ENCODE results near the gene ASB16. TPM values are rescaled to one million over a fixed set of nuclear protein-coding genes. Genes with fewer than 3 reads are reported as not detected.

The ASB16 gene
- total and polyA plus RNA-seq, 3 donors from 2014 or later = 0.86 to 5.7 (median 2.5) TPM

DNA sequence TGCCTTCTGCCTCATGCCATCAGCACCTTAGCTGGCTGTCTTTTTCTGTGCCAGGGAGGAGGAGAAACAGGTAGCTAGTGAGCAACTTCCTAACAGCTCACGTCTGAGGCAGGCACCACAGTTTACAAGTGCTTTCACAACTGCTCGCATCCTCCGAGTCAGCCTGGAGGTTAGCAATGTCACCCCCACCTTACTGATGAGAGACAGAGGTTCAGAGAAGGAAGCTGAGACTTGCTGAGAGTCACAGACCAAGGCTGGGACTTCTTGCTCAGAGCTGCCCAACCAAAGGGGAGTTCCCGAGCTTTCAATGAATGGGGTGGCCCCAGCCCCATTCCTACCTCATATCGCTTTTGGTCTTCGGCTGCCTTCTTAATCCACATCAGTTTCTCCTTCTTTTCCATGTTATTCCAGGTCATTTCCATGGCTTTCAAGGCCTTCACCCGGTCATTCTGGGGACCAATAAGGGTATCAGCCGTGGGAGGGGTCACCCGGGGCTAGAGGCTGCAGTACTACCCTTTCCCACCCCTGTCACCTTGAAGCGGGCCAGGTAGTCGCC lies 39.4 kb downstream of the ASB16 start:
- intact Hi-C loops (cut with DNase I; ENCODE audit: low total_unique reads) = no loop called here
- peaks cover 23% of the 10 kb centered on the region for H3K4me1 ChIP-seq
- H3K9me3 ChIP-seq = no peaks in the 10 kb centered on the region
- TF ChIP-seq POLR2A (IDR thresholded peaks at IDR 0.05) = no peak
- TF ChIP-seq, protein P1, sequence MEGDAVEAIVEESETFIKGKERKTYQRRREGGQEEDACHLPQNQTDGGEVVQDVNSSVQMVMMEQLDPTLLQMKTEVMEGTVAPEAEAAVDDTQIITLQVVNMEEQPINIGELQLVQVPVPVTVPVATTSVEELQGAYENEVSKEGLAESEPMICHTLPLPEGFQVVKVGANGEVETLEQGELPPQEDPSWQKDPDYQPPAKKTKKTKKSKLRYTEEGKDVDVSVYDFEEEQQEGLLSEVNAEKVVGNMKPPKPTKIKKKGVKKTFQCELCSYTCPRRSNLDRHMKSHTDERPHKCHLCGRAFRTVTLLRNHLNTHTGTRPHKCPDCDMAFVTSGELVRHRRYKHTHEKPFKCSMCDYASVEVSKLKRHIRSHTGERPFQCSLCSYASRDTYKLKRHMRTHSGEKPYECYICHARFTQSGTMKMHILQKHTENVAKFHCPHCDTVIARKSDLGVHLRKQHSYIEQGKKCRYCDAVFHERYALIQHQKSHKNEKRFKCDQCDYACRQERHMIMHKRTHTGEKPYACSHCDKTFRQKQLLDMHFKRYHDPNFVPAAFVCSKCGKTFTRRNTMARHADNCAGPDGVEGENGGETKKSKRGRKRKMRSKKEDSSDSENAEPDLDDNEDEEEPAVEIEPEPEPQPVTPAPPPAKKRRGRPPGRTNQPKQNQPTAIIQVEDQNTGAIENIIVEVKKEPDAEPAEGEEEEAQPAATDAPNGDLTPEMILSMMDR (IDR thresholded peaks at IDR 0.05) = no peak
- H3K27ac ChIP-seq = peak overlapping the region; percentile 55 to 60
- no peak for DNase-seq
- H3K4me3 ChIP-seq = peak overlapping the region in 1 of 2 donors; percentile 31
- H3K27me3 ChIP-seq = no peaks in the 10 kb centered on the region
- 47 to 62% methylated on average over 11 of the region's 11 CpGs for WGBS, 2 donors
- H3K36me3 ChIP-seq (ENCODE audit: low read depth, missing control alignments) = peaks cover 5% of the 10 kb centered on the region

DNA sequence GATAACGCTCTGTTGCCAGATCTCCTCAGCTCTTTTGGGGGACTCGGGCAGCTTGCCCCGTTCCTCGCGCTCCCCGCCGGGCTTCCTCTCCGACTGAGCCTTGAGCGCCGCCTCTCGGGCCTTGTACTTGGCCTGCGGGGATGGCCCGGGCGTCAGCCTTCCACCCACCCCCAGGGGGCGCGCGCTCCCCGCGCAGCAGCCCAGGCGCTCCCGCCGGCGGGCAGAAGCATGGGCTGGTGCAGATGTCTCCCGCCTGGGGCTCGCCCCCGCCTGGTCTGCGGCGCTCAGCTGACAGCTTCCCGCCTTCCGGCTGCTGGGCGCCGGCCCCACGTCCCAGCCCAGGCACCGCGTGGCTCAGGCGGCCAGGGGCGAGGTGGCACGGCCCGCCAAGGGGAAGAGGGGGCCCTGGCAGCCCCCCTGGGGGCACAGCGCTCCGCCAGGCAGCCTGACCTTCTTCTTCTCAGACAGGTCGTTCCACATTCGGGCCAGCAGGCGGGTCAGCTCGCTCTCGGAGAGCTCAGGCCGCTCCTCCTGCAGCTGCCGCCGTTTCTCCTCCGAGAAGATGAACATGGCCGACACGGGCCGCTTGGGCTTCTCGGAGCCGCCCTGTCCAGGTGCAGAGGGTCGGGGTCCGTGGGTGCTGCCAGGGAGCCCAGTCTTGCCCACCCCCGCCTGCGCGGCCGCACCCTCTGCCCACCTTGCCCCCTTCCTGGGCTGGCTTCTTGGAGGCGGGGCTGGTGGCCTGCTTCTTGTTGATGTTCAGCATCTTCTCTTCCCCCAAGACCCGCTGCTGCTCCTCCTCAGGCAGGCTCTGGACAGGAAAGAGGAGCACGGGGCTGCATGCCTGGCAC lies 40.1 kb downstream of the ASB16 start:
- Histone ChIP-seq H3K36me3 (ENCODE audit: low read depth, missing control alignments) (peaks cover 5% of the 10 kb centered on the region), H3K27me3 (no peaks in the 10 kb centered on the region), H3K4me1 (peaks cover 23% of the 10 kb centered on the region), H3K9me3 (no peaks in the 10 kb centered on the region), H3K27ac (peak overlapping the region; percentile 55 to 68), H3K4me3 (peak overlapping the region in 1 of 2 donors; percentile 31)
- TF ChIP-seq POLR2A (IDR thresholded peaks at IDR 0.05) = no peak
- TF ChIP-seq, protein P1 (IDR thresholded peaks at IDR 0.05) = peak; percentile 95 to 99 (median 99)
- intact Hi-C loops (cut with DNase I; ENCODE audit: low total_unique reads) = no loop called here
- WGBS, 2 donors = 20 to 41% methylated on average over 3 to 52 of the region's 64 CpGs
- peak; percentile 92 for DNase-seq

DNA sequence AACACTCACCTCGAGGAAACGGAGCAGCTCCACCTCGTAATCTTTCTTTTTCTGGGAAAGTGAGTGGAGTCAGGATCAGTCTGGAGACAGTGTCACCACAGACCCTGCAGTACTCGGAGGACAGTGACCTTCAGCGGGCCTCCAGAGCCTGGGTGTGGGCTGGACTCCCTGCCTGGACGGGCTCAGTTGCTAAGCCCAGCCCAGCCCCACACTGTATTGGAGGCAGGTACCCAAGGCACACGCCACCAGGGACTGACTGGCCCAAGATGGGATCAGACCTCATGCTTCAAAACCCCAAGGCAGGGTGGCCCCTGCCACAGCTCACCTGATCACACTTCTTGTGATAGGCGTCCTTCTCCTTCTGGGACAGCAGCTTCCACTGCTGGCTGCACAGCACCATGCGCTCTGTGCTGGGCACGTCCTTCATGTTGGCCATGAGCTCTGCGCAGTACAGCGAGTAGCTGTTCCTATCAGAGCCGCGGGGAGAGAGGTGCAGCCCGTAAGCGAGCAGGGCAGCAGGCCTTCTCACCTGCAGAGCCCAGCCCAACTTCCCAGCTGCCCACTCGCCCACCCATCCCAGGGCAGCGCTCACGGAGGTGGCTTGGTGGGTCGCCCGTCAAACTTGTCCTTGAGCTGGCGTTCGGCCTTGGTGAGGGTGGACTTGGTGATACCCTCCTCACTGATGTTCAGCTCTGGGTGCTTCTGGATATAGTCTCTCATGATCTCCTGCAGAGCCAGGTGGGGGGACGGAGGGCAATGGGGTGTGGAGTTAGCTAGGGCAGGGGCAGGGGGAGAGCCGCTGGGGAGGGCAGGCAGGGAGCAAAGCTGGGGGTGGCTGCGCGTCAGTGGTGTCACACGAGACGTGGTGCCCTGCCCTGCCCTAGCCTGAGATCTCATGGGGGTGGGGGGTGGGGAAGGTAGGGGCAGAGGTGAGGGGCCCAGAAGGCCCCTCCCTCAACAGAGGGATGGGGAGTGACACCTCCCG lies 41.1 kb downstream of the ASB16 start:
- Histone ChIP-seq H3K4me3 (no peak overlapping the region), H3K4me1 (peaks cover 23% of the 10 kb centered on the region), H3K9me3 (no peaks in the 10 kb centered on the region), H3K36me3 (ENCODE audit: low read depth, missing control alignments) (peaks cover 5% of the 10 kb centered on the region), H3K27me3 (no peaks in the 10 kb centered on the region), H3K27ac (no peak overlapping the region)
- TF ChIP-seq POLR2A (IDR thresholded peaks at IDR 0.05) = no peak
- 80 to 84% methylated on average over 11 to 20 of the region's 30 CpGs for WGBS, 2 donors
- DNase-seq = no peak
- intact Hi-C loops (cut with DNase I; ENCODE audit: low total_unique reads) = no loop called here

DNA sequence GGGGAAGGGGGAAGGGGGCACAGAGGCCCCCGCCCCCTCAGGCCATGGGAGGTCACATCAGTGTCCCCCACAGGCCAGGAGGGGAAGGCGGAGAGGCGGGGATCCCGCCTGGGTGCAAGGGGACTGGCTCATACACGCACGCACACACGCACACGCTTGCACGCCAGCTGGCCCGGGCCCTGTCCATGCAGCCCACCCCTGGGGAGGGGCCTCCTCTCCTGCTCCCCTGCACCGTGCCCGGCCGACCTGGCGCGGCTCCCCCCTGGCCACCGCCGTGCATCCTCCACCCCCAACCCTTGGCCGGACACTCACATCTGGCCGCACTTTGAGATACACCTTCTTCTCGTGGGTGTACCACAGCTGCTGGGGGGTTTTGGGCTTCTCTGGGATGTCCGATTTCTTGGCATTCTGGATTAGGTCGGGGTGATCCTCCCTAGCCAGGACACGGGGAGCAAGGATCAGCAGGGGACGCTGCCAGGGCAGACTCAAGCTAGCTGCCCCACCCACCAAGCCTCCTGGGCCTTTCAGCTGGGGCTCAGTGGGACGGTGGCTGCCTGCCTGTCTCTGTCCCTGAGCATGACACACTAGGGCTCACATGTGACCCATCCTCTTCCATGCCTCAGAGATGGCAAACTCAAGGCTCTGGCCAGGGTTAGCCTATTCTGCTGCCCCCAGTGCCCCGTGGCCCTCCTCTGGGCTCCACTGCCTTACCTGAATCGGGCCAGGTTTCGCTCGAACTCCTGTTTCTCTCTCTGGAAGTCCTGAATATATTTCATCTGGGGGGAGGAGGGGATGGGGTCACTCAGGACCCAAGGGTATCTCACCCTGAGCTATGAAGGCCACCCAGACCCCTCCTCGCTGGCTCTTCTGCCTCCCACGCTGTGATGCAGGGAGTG lies 42.3 kb downstream of the ASB16 start:
- no peak overlapping the region for H3K4me3 ChIP-seq
- peaks cover 30% of the 10 kb centered on the region for H3K4me1 ChIP-seq
- intact Hi-C loops (cut with DNase I; ENCODE audit: low total_unique reads) = no loop called here
- peak overlapping the region in 1 of 2 donors; percentile 24 for H3K27ac ChIP-seq
- H3K27me3 ChIP-seq = no peaks in the 10 kb centered on the region
- H3K9me3 ChIP-seq = no peaks in the 10 kb centered on the region
- DNase-seq = no peak
- WGBS, 2 donors = 52 to 69% methylated on average over 12 to 31 of the region's 31 CpGs
- peaks cover 5% of the 10 kb centered on the region for H3K36me3 ChIP-seq (ENCODE audit: low read depth, missing control alignments)
- TF ChIP-seq, protein P1 (IDR thresholded peaks at IDR 0.05) = no peak
- TF ChIP-seq POLR2A (IDR thresholded peaks at IDR 0.05) = no peak
